ENCODE data around the gene PLXDC2.

Gene PLXDC2

DNA sequence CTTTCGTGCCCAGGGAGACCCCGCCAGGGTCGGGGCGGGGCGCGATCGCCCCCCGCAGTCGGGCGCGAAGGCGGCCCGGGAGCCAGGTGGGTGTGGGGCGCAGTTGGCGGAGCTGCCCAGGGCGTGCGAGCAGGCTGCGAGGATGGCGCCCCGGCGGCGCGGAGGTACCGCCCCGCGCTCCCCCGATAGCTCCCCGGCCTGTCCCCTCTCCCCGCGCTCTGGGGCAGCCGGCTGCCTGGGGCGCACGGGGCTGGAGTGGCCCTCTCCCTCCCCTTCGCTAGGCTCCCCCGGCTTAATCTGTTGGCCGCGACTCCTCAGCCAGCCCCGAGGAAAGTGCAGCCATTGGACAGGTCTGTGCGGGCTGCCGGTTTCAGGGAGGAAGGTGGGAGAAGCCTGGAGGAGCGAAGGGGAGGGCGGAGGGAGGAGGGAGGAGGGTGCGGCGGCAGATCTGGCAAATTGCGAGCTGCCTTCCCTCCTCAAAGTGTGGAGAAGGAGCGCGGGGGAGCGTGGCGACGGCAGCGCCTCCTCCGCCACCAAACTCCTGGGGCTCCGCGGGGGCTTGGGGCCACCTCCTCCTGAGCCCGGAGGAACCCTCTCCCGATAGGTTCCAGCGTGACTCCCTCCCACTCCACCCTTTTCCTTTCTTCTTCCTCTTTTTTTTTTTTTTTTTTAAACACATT lies 361 bp upstream of the PLXDC2 start:
- peak in 53 of 58 donors; percentile 17 to 81 (median 59) for DNase-seq

DNA sequence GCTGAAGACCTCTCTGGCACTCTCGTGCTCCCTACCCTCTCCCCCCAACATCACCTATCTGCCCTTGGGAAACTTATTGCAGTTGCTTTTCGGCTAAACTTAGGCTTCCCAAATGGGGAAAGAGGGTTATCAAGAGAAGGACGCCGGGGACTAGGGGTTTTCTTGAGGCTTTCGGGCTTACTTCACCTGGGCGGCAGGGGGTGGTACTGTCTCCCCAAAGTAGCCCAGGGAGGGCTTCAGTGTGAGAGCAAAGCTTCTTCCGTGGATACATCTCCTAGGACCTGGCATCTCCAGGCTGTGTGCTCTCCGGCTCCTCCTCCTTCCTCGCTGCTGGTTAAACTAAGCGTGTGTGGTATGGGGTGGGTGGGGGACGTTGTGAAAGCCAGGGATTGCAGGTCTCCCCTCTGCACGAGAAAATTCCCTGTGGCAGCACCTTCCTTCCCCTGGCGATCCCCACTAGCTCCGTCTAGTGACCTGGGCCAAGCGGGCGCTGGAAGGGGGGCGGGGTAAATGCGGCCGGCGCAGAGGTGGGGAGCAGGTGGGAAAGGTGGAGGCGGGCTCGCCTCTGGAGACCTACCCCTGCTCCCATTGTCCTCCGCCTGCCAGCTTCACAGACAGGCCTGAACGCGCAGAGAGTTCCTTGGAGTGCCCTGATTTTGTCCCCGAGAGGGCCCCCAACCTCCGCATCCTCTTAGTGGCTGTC lies 1.1 kb downstream of the PLXDC2 start:
- peak in 24 of 58 donors; percentile 8 to 70 (median 40) for DNase-seq

DNA sequence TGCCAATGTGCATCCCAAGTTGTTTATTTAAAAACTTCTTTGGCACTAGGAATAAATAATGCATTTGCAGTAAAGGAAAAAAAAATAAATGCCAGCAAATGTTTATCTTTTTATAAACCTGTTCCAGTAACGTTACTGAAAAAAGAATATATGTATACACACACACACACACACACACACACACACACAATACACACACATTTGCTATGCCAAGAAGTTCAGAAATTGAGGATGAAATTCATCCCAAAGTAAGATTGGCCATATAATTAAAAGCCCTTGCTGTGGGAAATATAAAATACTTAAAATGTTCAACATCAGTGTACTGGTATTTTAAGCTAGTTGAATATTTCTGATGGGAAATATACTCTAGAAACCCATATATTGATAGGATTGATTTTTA lies 2.6 kb downstream of the PLXDC2 start:
- no peak for DNase-seq

DNA sequence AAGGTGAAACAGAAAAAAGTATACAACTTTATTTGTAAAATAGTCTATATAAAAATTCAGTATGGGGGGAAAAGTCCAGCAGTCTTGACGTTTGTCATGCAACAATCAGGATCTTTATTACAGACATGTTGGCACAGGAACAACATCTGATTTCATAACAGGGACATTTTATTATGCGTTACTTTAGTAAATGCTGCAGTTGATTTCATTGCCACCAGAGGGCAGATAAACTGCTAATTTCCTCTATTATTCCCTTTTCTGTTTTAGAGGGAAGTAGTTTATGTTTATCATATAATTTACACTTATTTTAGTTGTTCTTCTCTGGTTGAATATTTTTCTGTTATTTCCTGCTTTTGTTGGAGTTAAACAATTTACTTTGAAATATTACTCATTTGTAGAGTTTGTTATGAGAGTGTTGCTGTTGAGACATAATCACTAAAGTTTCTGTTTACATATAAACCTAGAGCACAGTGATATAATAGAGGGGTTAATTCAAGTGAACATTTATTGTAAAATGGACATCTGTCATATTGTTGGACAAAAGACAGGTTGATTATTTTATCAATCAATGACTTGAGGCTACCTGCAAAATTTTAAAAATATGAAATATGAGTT lies 3.3 kb downstream of the PLXDC2 start:
- DNase-seq, result peak in 7 of 58 donors; percentile 14 to 63 (median 28)

DNA sequence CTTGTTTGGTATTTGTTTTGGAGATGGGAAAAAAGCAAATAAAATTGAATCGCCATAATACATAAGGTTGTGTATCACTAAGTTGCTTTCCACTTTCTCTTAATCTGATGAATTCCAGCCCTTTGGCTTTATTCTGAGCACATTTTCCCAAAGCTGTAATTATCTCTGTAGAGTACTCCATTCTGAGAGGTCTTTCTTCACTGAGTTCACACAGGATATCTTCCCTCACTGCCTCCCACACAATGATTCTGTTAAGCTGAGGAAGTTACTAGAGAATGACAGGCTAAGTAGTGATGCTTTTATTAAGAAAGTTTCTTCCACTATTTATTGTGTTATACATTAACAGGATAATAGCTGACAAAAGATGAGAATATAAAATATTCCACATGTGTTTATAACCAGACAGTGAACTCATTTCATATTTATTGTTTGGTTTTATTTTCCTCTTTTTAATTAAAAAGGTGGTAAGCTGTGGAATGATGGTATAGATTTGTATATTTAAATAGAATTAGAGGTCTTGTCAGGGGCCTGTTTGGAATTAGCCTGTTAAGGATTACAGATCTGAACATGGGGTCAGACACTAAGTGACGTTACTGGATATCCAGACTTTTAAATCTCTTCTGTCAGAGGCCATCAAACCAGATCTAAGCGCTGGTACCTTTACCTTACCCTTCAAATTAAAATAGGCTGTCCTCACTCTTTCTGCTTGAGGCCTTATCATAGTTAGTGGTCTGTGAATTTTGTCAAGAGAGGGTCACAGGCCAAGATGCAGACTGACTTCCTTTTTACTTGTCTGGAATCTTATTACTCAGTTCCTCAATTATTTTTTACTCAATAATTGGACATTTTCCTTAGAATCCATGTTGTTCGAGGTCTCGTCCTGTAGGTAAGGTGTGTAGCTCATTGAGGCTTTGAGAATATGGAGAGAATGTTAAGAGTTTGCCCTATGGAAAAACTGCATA lies 8.4 kb downstream of the PLXDC2 start:
- DNase-seq, result no peak

DNA sequence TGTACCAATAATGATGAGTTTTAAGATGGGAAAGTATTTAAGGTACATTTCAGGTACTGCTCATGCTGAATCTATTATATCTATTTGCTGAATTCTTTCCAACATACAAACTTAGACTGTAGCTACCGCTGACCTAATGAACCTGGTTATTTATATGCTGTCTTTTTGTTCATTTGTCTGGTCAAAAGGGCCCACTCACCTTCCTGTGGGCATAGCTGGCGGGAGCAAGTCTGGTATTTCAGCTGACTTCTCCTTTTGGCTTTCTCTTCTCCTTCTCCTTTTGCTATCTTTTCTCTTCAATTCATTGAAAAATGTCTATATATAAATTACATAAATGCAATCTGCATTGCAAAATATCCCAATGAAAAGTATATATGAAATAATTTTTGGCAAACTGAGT lies 9.5 kb downstream of the PLXDC2 start:
- peak in 1 of 58 donors; percentile 26 for DNase-seq

- DNase-seq, result no peak
These were observed 10.5 kb downstream of the PLXDC2 start for GRCh38 chr10:19826712-19827111.

GRCh38 chr10:19828278-19829049 lies 12.2 kb downstream of the PLXDC2 start:
- peak in 1 of 58 donors; percentile 18 for DNase-seq

DNA sequence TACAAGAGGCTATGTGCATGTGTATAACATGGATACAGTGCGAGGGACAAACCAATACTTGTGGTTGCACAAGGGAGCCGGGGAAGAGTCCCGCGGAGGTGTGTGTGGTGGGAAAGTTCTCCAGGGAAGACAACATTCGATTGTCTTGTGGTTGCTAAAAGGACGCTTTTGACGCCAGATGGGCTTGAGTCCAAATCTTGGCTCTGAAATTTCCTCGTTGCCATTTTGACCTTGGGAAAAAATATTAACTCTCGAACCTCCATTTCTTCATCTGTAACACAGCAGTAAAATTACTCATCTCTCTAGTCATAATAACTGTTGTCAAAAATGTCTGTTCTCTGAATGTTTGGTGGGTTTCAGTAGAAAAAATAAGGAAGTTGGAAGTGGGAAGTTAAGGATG lies 16.5 kb downstream of the PLXDC2 start:
- DNase-seq, result no peak

DNA sequence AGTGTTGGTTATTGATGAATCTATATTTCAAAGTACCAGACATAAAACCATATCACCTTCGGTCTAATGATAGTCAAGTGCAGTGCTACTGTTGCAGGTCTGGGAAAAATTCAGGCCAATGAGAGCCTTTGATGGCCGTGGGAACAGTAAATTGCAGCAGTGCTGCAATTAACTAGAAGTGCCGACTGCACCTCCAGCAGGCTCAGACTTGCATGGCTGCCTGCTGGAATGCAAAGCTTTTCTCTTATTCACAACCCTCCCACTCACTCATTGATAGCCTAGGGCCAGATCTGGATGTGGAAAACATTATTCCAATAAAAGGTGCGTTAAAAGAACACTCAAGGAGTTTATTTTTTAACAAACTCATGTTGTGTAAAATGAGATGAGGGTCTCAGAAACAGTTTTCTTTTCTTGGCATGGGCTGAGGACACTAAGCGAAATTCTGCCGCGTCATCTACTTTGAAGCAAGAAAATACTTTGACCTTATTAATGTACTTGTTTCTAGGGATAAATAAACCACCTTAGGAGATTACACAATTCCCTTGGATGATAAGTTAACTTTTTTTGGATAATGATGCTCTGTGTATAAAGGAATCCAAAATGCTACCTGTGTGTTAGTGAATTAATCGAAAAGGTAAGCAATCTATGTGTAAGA lies 17.1 kb downstream of the PLXDC2 start:
- no peak for DNase-seq

- DNase-seq, result no peak
These were observed 19.7 kb downstream of the PLXDC2 start for GRCh38 chr10:19835952-19836351.

- no peak for DNase-seq
These were observed 22.9 kb downstream of the PLXDC2 start for GRCh38 chr10:19839090-19839489.

- no peak for DNase-seq
These were observed 23.3 kb downstream of the PLXDC2 start for GRCh38 chr10:19839552-19839951.

GRCh38 chr10:19840776-19841175 lies 24.5 kb downstream of the PLXDC2 start:
- DNase-seq, result no peak

- DNase-seq, result no peak
These were observed 27.3 kb downstream of the PLXDC2 start for GRCh38 chr10:19843487-19843886.

DNA sequence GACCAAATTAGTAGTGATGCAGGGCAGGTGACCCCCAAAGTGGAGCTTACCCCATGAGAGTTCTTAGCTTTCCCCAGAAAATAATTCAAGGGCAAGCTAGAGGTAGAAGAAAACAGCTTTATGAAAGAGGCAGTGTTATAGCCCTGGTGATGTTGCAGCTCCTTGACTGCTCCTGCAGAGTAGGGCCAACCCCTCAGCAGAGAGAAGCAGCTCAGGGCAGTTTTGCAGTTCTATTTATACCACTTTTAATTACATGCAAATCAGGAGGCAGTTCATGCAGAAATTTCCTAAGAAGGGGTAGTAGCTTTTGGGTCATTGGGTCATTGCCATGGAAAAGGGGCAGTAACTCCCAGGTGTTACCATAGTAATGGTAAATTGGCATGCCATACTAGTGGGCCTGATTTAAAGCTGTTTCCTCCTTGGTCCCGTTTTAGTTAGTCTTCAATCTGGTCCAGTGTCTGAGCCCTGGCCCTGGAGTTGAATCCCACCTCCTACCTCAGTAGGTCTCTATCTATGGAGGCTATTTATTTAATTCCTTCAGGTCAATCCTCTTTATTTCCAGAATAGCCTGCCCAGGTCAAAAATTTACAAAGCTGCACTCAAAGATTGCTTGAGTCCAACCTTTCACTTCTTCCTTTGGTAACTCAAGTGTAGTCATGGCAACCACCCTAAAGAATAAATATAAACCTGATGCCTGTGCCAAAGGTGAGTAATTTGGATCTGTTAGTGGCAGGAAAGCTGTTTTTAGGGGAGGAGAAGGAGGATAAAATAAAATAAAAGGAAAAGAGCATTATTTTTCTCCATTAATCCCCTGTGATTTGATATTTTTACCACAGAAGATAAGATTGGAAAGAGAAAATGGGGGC lies 29.5 kb downstream of the PLXDC2 start:
- DNase-seq, result no peak

- DNase-seq, result no peak
These were observed 31.1 kb downstream of the PLXDC2 start for GRCh38 chr10:19847321-19847720.

DNA sequence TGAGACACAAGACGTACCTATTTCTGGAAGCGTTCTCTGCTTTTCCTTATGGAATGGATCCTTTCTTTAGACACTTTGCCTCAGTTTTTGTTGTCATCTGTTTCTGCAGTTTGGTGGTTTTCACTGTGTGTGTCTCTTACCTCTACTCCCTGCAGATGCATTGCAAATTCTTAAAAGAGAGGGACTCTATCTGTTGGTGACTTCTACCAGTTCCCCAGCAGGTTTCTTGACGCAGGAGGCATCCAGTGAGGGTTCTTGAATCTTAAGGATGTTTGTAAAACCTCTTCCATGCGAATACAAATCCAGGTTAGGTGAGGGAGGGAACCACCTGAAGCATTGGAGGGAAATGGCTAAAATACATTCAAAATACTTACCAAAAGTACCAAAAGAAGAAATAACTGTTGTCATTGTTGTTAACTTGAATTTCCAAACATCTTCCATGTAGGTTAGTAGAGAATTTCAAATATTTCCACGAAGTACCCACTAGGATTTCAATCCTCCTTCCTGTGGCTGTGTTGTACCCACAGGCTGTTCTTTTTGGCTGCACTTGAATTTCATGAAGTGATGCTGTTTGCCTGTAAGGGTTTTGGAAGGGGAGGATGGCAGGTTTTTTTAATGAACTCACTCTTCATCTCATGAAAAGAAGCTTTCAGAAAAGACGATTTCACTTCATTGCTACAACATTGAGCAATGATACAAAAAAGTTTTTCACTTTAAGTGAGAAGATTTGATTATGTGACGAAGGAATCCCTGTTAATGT lies 32.2 kb downstream of the PLXDC2 start:
- DNase-seq, result no peak
